Measurements from ENCODE around the gene PLEKHS1.

- no peak for TF ChIP-seq SUZ12 (IDR thresholded peaks at IDR 0.05; ENCODE audit: extremely low read depth, insufficient read depth, insufficient read length)
- TF ChIP-seq ZNF274 (IDR thresholded peaks at IDR 0.05; ENCODE audit: low read depth, low read length): no peak
Measured at GRCh38 chr10:113708640-113709039, 42.8 kb upstream of the PLEKHS1 start.
